Measurements from ENCODE around the gene LRRC61.
"Not testable (repeated sequence)": the region's sequence is repeated elsewhere in the genome, so short reads cannot be mapped to it uniquely, and the experiment has no call there.

LRRC61 gene

GRCh38 chr7:150305259-150305902 lies 17.8 kb upstream of the LRRC61 start:
- DNase-seq (ENCODE audit: low read depth in 1 of 2, low spot score in 1 of 2): not testable (repeated sequence)

DNA sequence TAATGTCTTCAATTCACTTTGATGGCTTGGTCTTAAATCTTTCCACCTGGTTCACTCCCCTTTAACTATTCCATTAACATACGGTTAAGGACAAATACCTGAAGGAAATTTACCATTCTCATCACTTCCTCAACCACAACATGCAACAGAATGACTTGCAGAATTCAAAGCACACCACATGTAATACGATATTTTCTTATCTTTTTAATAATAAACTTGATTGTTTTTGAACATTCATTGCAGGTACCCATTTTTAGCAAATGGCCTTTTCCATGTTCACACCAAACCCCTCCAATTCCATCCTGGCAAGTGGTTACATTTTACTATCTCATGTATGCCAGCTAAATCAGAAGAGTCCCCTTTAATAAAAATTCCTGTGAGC lies 17.3 kb upstream of the LRRC61 start:
- DNase-seq (ENCODE audit: low read depth in 1 of 2, low spot score in 1 of 2); in situ Hi-C loops (cut with HindIII; ENCODE audit: low pct_unique_long_range_greater_than_20kb, low sequenced_read_pairs): not testable (repeated sequence)

More at GRCh38 chr7:150305259-150305902, 17.8 kb upstream of the LRRC61 start:
- in situ Hi-C loops (cut with HindIII; ENCODE audit: low pct_unique_long_range_greater_than_20kb, low sequenced_read_pairs): not testable (repeated sequence)

DNA sequence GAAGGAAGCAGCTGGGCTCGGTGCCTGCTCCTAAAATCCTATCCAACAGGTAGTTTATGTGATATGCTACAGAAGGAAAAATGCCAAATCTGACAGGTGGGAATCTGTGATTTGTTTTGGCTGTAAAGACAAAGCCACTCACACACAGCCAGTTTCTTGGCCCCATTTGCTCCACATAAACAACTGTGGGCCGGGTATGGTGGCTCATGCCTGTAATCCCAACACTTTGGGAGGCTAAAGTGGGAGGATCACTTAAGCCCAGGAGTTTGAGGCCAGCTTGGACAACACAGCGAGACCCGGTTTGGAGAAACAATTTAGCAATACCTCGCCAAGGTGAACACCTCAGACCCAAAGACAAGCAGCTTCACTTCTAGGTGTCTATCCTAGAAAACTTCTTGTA lies 16.8 kb upstream of the LRRC61 start:
- in situ Hi-C loops (cut with HindIII; ENCODE audit: low pct_unique_long_range_greater_than_20kb, low sequenced_read_pairs); DNase-seq (ENCODE audit: low read depth in 1 of 2, low spot score in 1 of 2): not testable (repeated sequence)

GRCh38 chr7:150307129-150307528 lies 16.0 kb upstream of the LRRC61 start:
- in situ Hi-C loops (cut with HindIII; ENCODE audit: low pct_unique_long_range_greater_than_20kb, low sequenced_read_pairs): no loop called here
- TF ChIP-seq JUND (IDR thresholded peaks at IDR 0.05; ENCODE audit: low read depth): no peak
- no peak for DNase-seq (ENCODE audit: low read depth in 1 of 2, low spot score in 1 of 2)

- DNase-seq (ENCODE audit: low read depth in 1 of 2, low spot score in 1 of 2): no peak
- in situ Hi-C loops (cut with HindIII; ENCODE audit: low pct_unique_long_range_greater_than_20kb, low sequenced_read_pairs): no loop called here
Measured at GRCh38 chr7:150307904-150308303, 15.3 kb upstream of the LRRC61 start.

GRCh38 chr7:150308575-150308974 lies 14.6 kb upstream of the LRRC61 start:
- no peak for TF ChIP-seq JUND (IDR thresholded peaks at IDR 0.05; ENCODE audit: low read depth)
- in situ Hi-C loops (cut with HindIII; ENCODE audit: low pct_unique_long_range_greater_than_20kb, low sequenced_read_pairs): no loop called here
- no peak for DNase-seq (ENCODE audit: low read depth in 1 of 2, low spot score in 1 of 2)

More at GRCh38 chr7:150307904-150308303, 15.3 kb upstream of the LRRC61 start:
- TF ChIP-seq JUND (IDR thresholded peaks at IDR 0.05; ENCODE audit: low read depth): no peak

GRCh38 chr7:150311146-150311545 lies 12.0 kb upstream of the LRRC61 start:
- no peak for TF ChIP-seq JUND (IDR thresholded peaks at IDR 0.05; ENCODE audit: low read depth)
- DNase-seq (ENCODE audit: low read depth in 1 of 2, low spot score in 1 of 2): no peak
- in situ Hi-C loops (cut with HindIII; ENCODE audit: low pct_unique_long_range_greater_than_20kb, low sequenced_read_pairs): no loop called here

GRCh38 chr7:150311711-150312110 lies 11.4 kb upstream of the LRRC61 start:
- no peak for DNase-seq (ENCODE audit: low read depth in 1 of 2, low spot score in 1 of 2)
- in situ Hi-C loops (cut with HindIII; ENCODE audit: low pct_unique_long_range_greater_than_20kb, low sequenced_read_pairs): no loop called here

DNA sequence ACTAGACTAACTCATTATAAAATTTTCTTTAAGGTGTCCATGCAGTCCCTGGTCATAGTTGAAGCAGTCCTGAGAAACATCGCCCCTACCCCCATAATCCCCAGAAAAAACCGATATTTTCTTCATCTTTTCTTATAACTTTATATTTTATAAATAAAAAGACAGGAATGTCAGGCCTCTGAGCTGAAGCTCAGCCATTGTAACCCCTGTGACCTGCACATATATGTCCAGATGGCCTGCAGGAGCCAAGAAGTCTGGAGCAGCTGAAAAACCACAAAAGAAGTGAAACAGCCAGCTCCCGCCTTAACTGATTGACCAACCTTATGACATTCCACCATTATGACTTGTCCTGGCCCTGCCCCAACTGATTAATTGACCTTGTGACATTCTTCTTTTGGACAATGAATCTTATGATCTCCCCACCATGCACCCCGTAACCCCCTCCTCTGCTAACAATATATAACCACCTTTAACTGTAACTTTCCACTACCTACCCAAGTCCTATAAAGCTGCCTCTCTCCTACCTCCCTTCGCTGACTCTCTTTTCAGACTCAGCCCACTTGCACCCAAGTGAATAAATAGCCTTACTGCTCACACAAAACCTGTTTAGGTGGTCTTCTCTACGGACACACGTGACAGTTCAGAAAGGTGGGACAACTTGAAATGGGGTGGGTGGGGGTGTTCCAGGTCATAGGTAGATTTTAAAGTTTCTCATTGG lies 10.3 kb upstream of the LRRC61 start:
- in situ Hi-C loops (cut with HindIII; ENCODE audit: low pct_unique_long_range_greater_than_20kb, low sequenced_read_pairs); DNase-seq (ENCODE audit: low read depth in 1 of 2, low spot score in 1 of 2): not testable (repeated sequence)

More at GRCh38 chr7:150311711-150312110, 11.4 kb upstream of the LRRC61 start:
- no peak for TF ChIP-seq JUND (IDR thresholded peaks at IDR 0.05; ENCODE audit: low read depth)

- TF ChIP-seq JUND (IDR thresholded peaks at IDR 0.05; ENCODE audit: low read depth): no peak
- in situ Hi-C loops (cut with HindIII; ENCODE audit: low pct_unique_long_range_greater_than_20kb, low sequenced_read_pairs): no loop called here
Measured at GRCh38 chr7:150313367-150313809, 9.8 kb upstream of the LRRC61 start.

DNA sequence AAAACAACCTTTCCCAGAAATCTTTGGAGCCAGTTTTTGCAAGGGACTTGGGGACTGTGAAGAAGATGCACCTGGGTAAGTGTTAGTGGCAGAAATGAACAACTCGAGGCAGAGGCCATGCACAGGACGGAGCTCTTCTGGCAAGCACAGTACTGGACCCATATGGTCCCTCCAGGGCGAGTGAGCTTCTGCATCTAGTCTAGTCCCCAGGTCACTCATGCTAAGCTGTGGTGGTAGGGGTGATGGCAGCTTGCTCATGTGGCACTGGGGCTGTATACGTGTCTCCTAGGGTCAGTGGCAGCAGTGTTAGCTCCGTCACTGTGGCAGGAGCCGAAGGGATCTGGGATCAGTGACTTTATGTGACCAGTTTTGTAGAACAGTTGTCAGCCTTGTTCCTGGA lies 9.3 kb upstream of the LRRC61 start:
- in situ Hi-C loops (cut with HindIII; ENCODE audit: low pct_unique_long_range_greater_than_20kb, low sequenced_read_pairs): no loop called here
- TF ChIP-seq JUND (IDR thresholded peaks at IDR 0.05; ENCODE audit: low read depth): no peak
- no peak for DNase-seq (ENCODE audit: low read depth in 1 of 2, low spot score in 1 of 2)

More at GRCh38 chr7:150313367-150313809, 9.8 kb upstream of the LRRC61 start:
- no peak for DNase-seq (ENCODE audit: low read depth in 1 of 2, low spot score in 1 of 2)

GRCh38 chr7:150314639-150315239 lies 8.4 kb upstream of the LRRC61 start:
- in situ Hi-C loops (cut with HindIII; ENCODE audit: low pct_unique_long_range_greater_than_20kb, low sequenced_read_pairs): no loop called here
- no peak for DNase-seq (ENCODE audit: low read depth in 1 of 2, low spot score in 1 of 2)
- no peak for TF ChIP-seq JUND (IDR thresholded peaks at IDR 0.05; ENCODE audit: low read depth)

- in situ Hi-C loops (cut with HindIII; ENCODE audit: low pct_unique_long_range_greater_than_20kb, low sequenced_read_pairs); DNase-seq (ENCODE audit: low read depth in 1 of 2, low spot score in 1 of 2): not testable (repeated sequence)
Measured at GRCh38 chr7:150316987-150317386, 6.2 kb upstream of the LRRC61 start.
